Fibroblast of the aortic adventitia (primary cell): ENCODE data around the gene DNAH8. TPM values are rescaled to one million over a fixed set of nuclear protein-coding genes. Genes with fewer than 3 reads are reported as not detected.

Source experiments
- DNase-seq: peaks from one replicate; pipeline ENCODE4 v3.0.0-alpha.2; 2010; ENCODE audit warnings: low read depth
- H3K4me3 ChIP-seq: 2 replicates; pipeline ENCODE4 v1.5.1; 2011; ENCODE audit warnings: low read depth, mild to moderate bottlenecking, control low read depth, low read length, moderate library complexity
- CTCF ChIP-seq: IDR thresholded peaks from 2 replicates; pipeline ENCODE4 v1.5.1; 2011; ENCODE audit warnings: mild to moderate bottlenecking, low read length, control low read depth, inconsistent platforms; ENCODE audit not compliant: insufficient read depth
- total RNA-seq: library from RNA; depleted of rRNA; stranded (reverse); fragments of >200 nt; gene quantifications from 2 replicates; pipeline ENCODE4 v1.2.3, GENCODE V29; 2012; ENCODE audit warnings: low replicate concordance

Gene DNAH8
- total RNA-seq, 1 donor = not detected

- no peak for TF ChIP-seq CTCF
- DNase-seq = no peak
- no peak overlapping the region for H3K4me3 ChIP-seq
Measured at GRCh38 chr6:38988736-38989449, 273.8 kb downstream of the DNAH8 start.

- no peak for DNase-seq
Measured at GRCh38 chr6:38990475-38990874, 275.4 kb downstream of the DNAH8 start.

GRCh38 chr6:38996676-38997075 is 281.6 kb downstream of the DNAH8 start:
- no peak overlapping the region for H3K4me3 ChIP-seq
- TF ChIP-seq CTCF = no peak
- DNase-seq = no peak

More at GRCh38 chr6:38990475-38990874, 275.4 kb downstream of the DNAH8 start:
- TF ChIP-seq CTCF = no peak
- H3K4me3 ChIP-seq = no peak overlapping the region

GRCh38 chr6:38997128-38997761 is 282.1 kb downstream of the DNAH8 start:
- TF ChIP-seq CTCF = peak; percentile 53
- no peak overlapping the region for H3K4me3 ChIP-seq
- peak; percentile 25 for DNase-seq

- no peak overlapping the region for H3K4me3 ChIP-seq
- TF ChIP-seq CTCF = peak; percentile 18
- DNase-seq = no peak
Measured at GRCh38 chr6:39003072-39003471, 288.0 kb downstream of the DNAH8 start.

- DNase-seq = no peak
- H3K4me3 ChIP-seq = no peak overlapping the region
- TF ChIP-seq CTCF = no peak
Measured at GRCh38 chr6:39003492-39003891, 288.4 kb downstream of the DNAH8 start.
